IMR-90 (cell line): Measurements from ENCODE around the gene NEDD4L. TPM values are rescaled to one million over a fixed set of nuclear protein-coding genes. Genes with fewer than 3 reads are reported as not detected.

ENCODE experiments used
- ATAC-seq: fragments of 200-7000 bp; cut with Tn5 transposase; 2 replicates; pipeline ENCODE4 v1.9.1; 2020; ENCODE audit warnings: low read depth, mild to moderate bottlenecking, moderate library complexity
- BruUV-seq: library from RNA; stranded (reverse); fragments of 400-500 nt; replicated peaks from 2 replicates; lab custom pipeline; 2021; lab: Mats Ljungman, UMichigan
- CTCF ChIA-PET: fragments of 300-600 bp; formaldehyde crosslinking; extraction: SDS; loops from one replicate; lab custom pipeline; 2021; ENCODE audit warnings: antibody characterized with exemption; lab: Yijun Ruan, JAX
- POLR2A ChIA-PET: fragments of 300-600 bp; sonication (Branson Sonifier 250); formaldehyde crosslinking; loops from one replicate; lab custom pipeline; 2022; ENCODE audit warnings: antibody characterized with exemption; ENCODE audit not compliant: unreplicated experiment; lab: Charles Lee
- DNase-seq: peaks from one replicate; pipeline ENCODE4 v3.0.0; 2013
- H2AFZ ChIP-seq: replicated peaks from 2 replicates; pipeline ENCODE3; 2013; ENCODE audit warnings: low read length, mild to moderate bottlenecking; ENCODE audit not compliant: poor library complexity
- H2AK5ac ChIP-seq: 2 replicates; pipeline ENCODE4 v1.6.1; 2013; ENCODE audit warnings: low read depth, low read length, inconsistent platforms
- H2AK9ac ChIP-seq: replicated peaks from 2 replicates; pipeline ENCODE3; 2013; ENCODE audit warnings: mild to moderate bottlenecking, low read depth, low read length, moderate library complexity; ENCODE audit not compliant: poor library complexity
- H2BK120ac ChIP-seq: 2 replicates; pipeline ENCODE4 v1.6.1; 2013; ENCODE audit warnings: low read depth, low read length, inconsistent platforms
- H2BK15ac ChIP-seq: 3 replicates; pipeline ENCODE4 v1.6.1; 2013; ENCODE audit warnings: low read depth, low read length, inconsistent platforms
- H2BK20ac ChIP-seq: 2 replicates; pipeline ENCODE4 v1.6.1; 2013; ENCODE audit warnings: low read depth, mild to moderate bottlenecking, inconsistent platforms, low read length, moderate library complexity
- H2BK5ac ChIP-seq: 2 replicates; pipeline ENCODE4 v1.6.1; 2013; ENCODE audit warnings: mild to moderate bottlenecking, low read depth, low read length, inconsistent platforms; ENCODE audit not compliant: poor library complexity, severe bottlenecking
- H3K14ac ChIP-seq: replicated peaks from 2 replicates; pipeline ENCODE4 v1.6.1; 2013; ENCODE audit warnings: low read depth, low read length, inconsistent platforms
- H3K18ac ChIP-seq: 2 replicates; pipeline ENCODE4 v1.6.1; 2013; ENCODE audit warnings: low read depth, low read length, control low read depth
- H3K23ac ChIP-seq: 2 replicates; pipeline ENCODE4 v1.6.1; 2013; ENCODE audit warnings: low read depth, low read length, inconsistent platforms
- H3K27ac ChIP-seq: 2 replicates; pipeline ENCODE4 v1.5.1; 2013; ENCODE audit warnings: mild to moderate bottlenecking, control low read depth, low read length; ENCODE audit not compliant: insufficient read depth
- H3K27me3 ChIP-seq: 2 replicates; pipeline ENCODE4 v1.6.1; 2013; ENCODE audit warnings: low read length; ENCODE audit not compliant: control insufficient read depth, insufficient read depth
- H3K36me3 ChIP-seq: 2 replicates; pipeline ENCODE4 v1.6.1; 2013; ENCODE audit warnings: low read length, mixed read lengths; ENCODE audit not compliant: control insufficient read depth, insufficient read depth
- H3K4ac ChIP-seq: 2 replicates; pipeline ENCODE4 v1.6.1; 2013; ENCODE audit warnings: low read depth, low read length, inconsistent platforms
- H3K4me1 ChIP-seq: 2 replicates; pipeline ENCODE4 v1.6.1; 2013; ENCODE audit warnings: low read length, mixed read lengths; ENCODE audit not compliant: control insufficient read depth, insufficient read depth
- H3K4me2 ChIP-seq: 2 replicates; pipeline ENCODE4 v1.6.1; 2013; ENCODE audit warnings: low read depth, mild to moderate bottlenecking, control low read depth, low read length, moderate library complexity
- H3K4me3 ChIP-seq: 2 replicates; pipeline ENCODE4 v1.5.1; 2013; ENCODE audit warnings: low read depth, mild to moderate bottlenecking, control low read depth, low read length, moderate library complexity; ENCODE audit not compliant: insufficient read depth
- H3K56ac ChIP-seq: 2 replicates; pipeline ENCODE4 v1.6.1; 2013; ENCODE audit warnings: low read length, inconsistent platforms; ENCODE audit not compliant: insufficient read depth; ENCODE audit errors: extremely low read depth
- H3K79me1 ChIP-seq, 2 experiments: 2 replicates each; pipeline ENCODE4 v1.6.1; 2013; ENCODE audit warnings: low read length in 2 of 2, inconsistent platforms in 1 of 2, low read depth in 1 of 2
- H3K9ac ChIP-seq: 2 replicates; pipeline ENCODE4 v1.6.1; 2013; ENCODE audit warnings: low read depth, low read length, control low read depth
- H3K9me1 ChIP-seq: 2 replicates; pipeline ENCODE4 v1.6.1; 2013; ENCODE audit warnings: low read length, inconsistent platforms; ENCODE audit not compliant: insufficient read depth
- H3K9me3 ChIP-seq: 2 replicates; pipeline ENCODE4 v1.6.1; 2013; ENCODE audit warnings: low read length; ENCODE audit not compliant: control insufficient read depth, insufficient read depth
- H4K20me1 ChIP-seq: 2 replicates; pipeline ENCODE4 v1.6.1; 2013; ENCODE audit warnings: low read length, inconsistent platforms; ENCODE audit not compliant: insufficient read depth
- H4K5ac ChIP-seq: 2 replicates; pipeline ENCODE4 v1.6.1; 2013; ENCODE audit warnings: mild to moderate bottlenecking, low read depth, low read length, control low read depth
- H4K8ac ChIP-seq, 2 experiments: 2 replicates each; pipeline ENCODE4 v1.6.1; 2013; ENCODE audit warnings: low read depth in 2 of 2, low read length in 2 of 2, control low read depth in 1 of 2, inconsistent platforms in 1 of 2
- H4K91ac ChIP-seq: 2 replicates; pipeline ENCODE4 v1.6.1; 2013; ENCODE audit warnings: low read depth, low read length, inconsistent platforms; ENCODE audit not compliant: insufficient read depth
- BHLHE40 ChIP-seq: fragments of 150-350 bp; IDR thresholded peaks from 2 replicates; pipeline ENCODE4 v1.6.1; 2016; ENCODE audit warnings: mild to moderate bottlenecking, low read depth, low read length
- ELK1 ChIP-seq: fragments of 150-350 bp; IDR thresholded peaks from 2 replicates; pipeline ENCODE4 v1.6.1; 2016; ENCODE audit warnings: low read depth, mild to moderate bottlenecking, low read length, moderate library complexity, borderline replicate concordance
- FOS ChIP-seq: fragments of 150-350 bp; IDR thresholded peaks from 2 replicates; pipeline ENCODE4 v1.6.1; 2016; ENCODE audit warnings: low read depth, low read length
- MAZ ChIP-seq: IDR thresholded peaks from 2 replicates; pipeline ENCODE4 v1.6.1; 2012; ENCODE audit warnings: low read depth, mild to moderate bottlenecking, low read length, improper control_type of control experiment, moderate library complexity, borderline replicate concordance
- NFE2L2 ChIP-seq: fragments of 150-350 bp; IDR thresholded peaks from 2 replicates; pipeline ENCODE4 v1.6.1; 2016; ENCODE audit warnings: low read depth, mild to moderate bottlenecking, low read length
- SMC3 ChIP-seq: fragments of 150-350 bp; IDR thresholded peaks from 2 replicates; pipeline ENCODE4 v1.6.1; 2016; ENCODE audit warnings: low read depth, mild to moderate bottlenecking, antibody characterized with exemption, low read length, moderate library complexity
- WGBS, 2 experiments: methylation state at CpG; one replicate each; pipeline versions ENCODE4 v1.1.5 to v1.1.7; 2013; ENCODE audit warnings: missing lambda C conversion rate in 2 of 2; ENCODE audit not compliant: insufficient read length in 1 of 2; ENCODE audit errors: extremely low coverage in 2 of 2; 5-methylcytosine and 5-hydroxymethylcytosine counted together
- dilution Hi-C: fragments of 300-500 bp; cut with HindIII; formaldehyde crosslinking; loops from one replicate; pipeline ENCODE4 v1.14.3; 2018; ENCODE audit warnings: low sequenced_read_pairs; ENCODE audit not compliant: unreplicated experiment
- in situ Hi-C: fragments of 300-500 bp; cut with MboI; formaldehyde crosslinking; loops from 3 replicates; pipeline ENCODE4 v1.14.3; 2019; ENCODE audit warnings: low sequenced_read_pairs, inconsistent platforms, mixed read lengths
- intact Hi-C: fragments of 100-400 bp; cut with micrococcal nuclease; formaldehyde crosslinking; loops from 2 replicates; pipeline ENCODE4 v1.10.0; 2022
- polyA plus RNA-seq, 3 experiments: library from polyadenylated mRNA; depleted of rRNA; stranded (reverse); fragments of >200 nt; gene quantifications; 2 replicates each; pipeline ENCODE4 v1.2.3, GENCODE V29; 2012; ENCODE audit warnings: low replicate concordance in 1 of 3
- total RNA-seq: library from RNA; depleted of rRNA; stranded (reverse); fragments of >200 nt; gene quantifications from 2 replicates; pipeline ENCODE4 v1.2.3, GENCODE V29; 2012

The NEDD4L gene
- total and polyA plus RNA-seq, 2 of the 4 experiments (the other 2 are of a cell fraction) = 10.0 to 10.9 TPM

DNA sequence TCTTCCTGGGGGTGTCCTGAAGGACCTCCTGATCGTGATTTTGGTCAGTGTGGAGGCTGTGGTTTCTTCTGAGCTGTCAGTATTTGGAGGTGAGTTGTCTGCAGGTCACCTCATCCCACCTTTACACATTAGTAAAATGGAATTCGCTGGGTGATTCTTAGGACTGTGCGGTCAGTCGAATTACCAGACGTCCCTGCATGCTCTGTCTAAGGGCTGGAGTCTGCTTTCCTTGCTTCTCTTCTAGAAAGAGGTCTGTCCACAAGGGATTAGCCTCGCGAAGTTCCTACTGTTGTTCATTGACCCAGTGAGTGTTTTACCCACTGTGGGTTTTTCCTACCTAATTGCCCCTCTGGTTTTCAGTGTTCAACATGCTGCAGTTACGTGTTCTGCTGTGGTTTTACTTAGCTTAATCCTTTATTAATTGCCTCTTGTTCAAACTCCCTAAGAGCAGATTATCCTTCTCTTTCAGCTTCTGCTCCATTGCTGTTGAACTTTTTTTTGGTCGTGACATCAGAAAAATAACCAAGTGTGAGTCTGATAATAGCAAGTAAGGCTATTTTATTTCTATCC, 183.4 kb downstream of the NEDD4L start:
- in situ Hi-C loops (no loop called here), intact Hi-C loops (no loop called here), dilution Hi-C loops (no loop called here)
- H3K18ac ChIP-seq = no peak overlapping the region
- H3K4me2 ChIP-seq = no peak overlapping the region
- H3K9ac ChIP-seq = no peak overlapping the region
- no peak overlapping the region for H2BK15ac ChIP-seq
- no peaks in the 10 kb centered on the region for H3K9me3 ChIP-seq
- 100% methylated on average over 3 of the region's 9 CpGs; no CpG with 5 or more reads in 1 of the 2 experiments for WGBS, 2 experiments
- H2AK9ac ChIP-seq = no peak overlapping the region
- H3K36me3 ChIP-seq = no peaks in the 10 kb centered on the region
- no peaks in the 10 kb centered on the region for H3K27me3 ChIP-seq
- peaks cover 12% of the 10 kb centered on the region for H3K4me1 ChIP-seq
- no peak for TF ChIP-seq SMC3
- no peak for TF ChIP-seq MAZ
- TF ChIP-seq NFE2L2 = no peak
- no peak for TF ChIP-seq ELK1
- no peak for TF ChIP-seq BHLHE40
- no peak for TF ChIP-seq FOS
- H2AK5ac ChIP-seq = no peak overlapping the region
- ATAC-seq = no peak
- H3K23ac ChIP-seq = no peak overlapping the region
- H3K9me1 ChIP-seq = peaks cover 16% of the 10 kb centered on the region; the same call in 1 of the 2 replicates
- no peak overlapping the region for H2AFZ ChIP-seq
- no peak for DNase-seq
- CTCF ChIA-PET = no interaction called here
- H3K79me1 ChIP-seq = peaks cover 0 to 10% of the 10 kb centered on the region in 2 experiments; a peak in 2 of 4 replicates
- no peak overlapping the region for H2BK20ac ChIP-seq
- POLR2A ChIA-PET = no interaction called here
- no peak overlapping the region for H3K27ac ChIP-seq
- H4K5ac ChIP-seq = no peak overlapping the region
- no peak overlapping the region for H3K4me3 ChIP-seq
- no TSS peak for BruUV-seq
- no peak overlapping the region for H4K91ac ChIP-seq
- no peak overlapping the region for H3K14ac ChIP-seq
- H4K8ac ChIP-seq = no peak overlapping the region
- no peak overlapping the region for H3K56ac ChIP-seq
- H2BK120ac ChIP-seq = no peak overlapping the region
- no peak overlapping the region for H3K4ac ChIP-seq
- H4K20me1 ChIP-seq = no peaks in the 10 kb centered on the region
- no peak overlapping the region for H2BK5ac ChIP-seq
